Right atrium auricular region (tissue), 2 donors: Measurements from ENCODE around the gene GSTP1. TPM values are rescaled to one million over a fixed set of nuclear protein-coding genes. Genes with fewer than 3 reads are reported as not detected.
"Not testable (repeated sequence)": the region's sequence is repeated elsewhere in the genome, so short reads cannot be mapped to it uniquely, and the experiment has no call there.

Experiments used
- DNase-seq: peaks from one replicate; pipeline ENCODE4 v3.0.0-alpha.2; 2019; ENCODE audit warnings: low spot score
- H3K27ac ChIP-seq, 2 donors: fragments of 200-600 bp; sonication (generic); 1 replicate in 1 of 2; 2 replicates in 1 of 2; pipeline ENCODE4 v1.5.1; 2016 to 2019
- H3K27me3 ChIP-seq, 2 donors: fragments of 200-600 bp; sonication (generic); one replicate each; pipeline versions ENCODE4 v1.5.1 to v1.6.0; 2017 to 2019
- H3K36me3 ChIP-seq: fragments of 200-600 bp; sonication (generic); one replicate; pipeline ENCODE4 v1.5.1; 2016
- H3K4me1 ChIP-seq, 2 donors: fragments of 200-600 bp; sonication (generic); one replicate each; pipeline versions ENCODE4 v1.5.1 to v1.6.0; 2017 to 2019
- H3K4me3 ChIP-seq, 2 donors: fragments of 200-600 bp; sonication (generic); 1 replicate in 1 of 2; 2 replicates in 1 of 2; pipeline ENCODE4 v1.5.1; 2017 to 2019; ENCODE audit warnings: mild to moderate bottlenecking in 1 of 2, moderate library complexity in 1 of 2
- H3K9me3 ChIP-seq, 2 donors: fragments of 200-600 bp; sonication (generic); one replicate each; pipeline ENCODE4 v1.5.1; 2019
- CTCF ChIP-seq, 2 donors: fragments of 200-600 bp; sonication (generic); IDR thresholded peaks; one replicate each; pipeline ENCODE4 v1.5.1; 2019; ENCODE audit warnings: antibody characterized with exemption in 2 of 2
- total RNA-seq, 2 donors: library from RNA; depleted of rRNA; stranded (reverse); fragments of >200 nt; gene quantifications; one replicate each; pipeline ENCODE4 v1.1.0, GENCODE V29; 2016

The GSTP1 gene
- total RNA-seq, 2 donors from 2014 or later: 249 to 944 TPM

- no peak for DNase-seq
- TF ChIP-seq CTCF (IDR thresholded peaks at IDR 0.05): no peak
- Histone ChIP-seq H3K27ac (peak overlapping the region; percentile 52 to 73), H3K27me3 (no peaks in the 10 kb centered on the region), H3K4me3 (no peak overlapping the region), H3K36me3 (peaks cover 7% of the 10 kb centered on the region), H3K4me1 (peaks cover 0 to 36% of the 10 kb centered on the region in 2 donors), H3K9me3 (no peaks in the 10 kb centered on the region)
Measured at GRCh38 chr11:67617243-67617953, 33.8 kb downstream of the GSTP1 start.

GRCh38 chr11:67618901-67619659 is 35.5 kb downstream of the GSTP1 start:
- H3K27me3 ChIP-seq, H3K36me3 ChIP-seq, DNase-seq, H3K4me3 ChIP-seq, H3K27ac ChIP-seq, H3K9me3 ChIP-seq: not testable (repeated sequence)
- H3K4me1 ChIP-seq: peaks cover 0 to 29% of the 10 kb centered on the region in 2 donors

DNA sequence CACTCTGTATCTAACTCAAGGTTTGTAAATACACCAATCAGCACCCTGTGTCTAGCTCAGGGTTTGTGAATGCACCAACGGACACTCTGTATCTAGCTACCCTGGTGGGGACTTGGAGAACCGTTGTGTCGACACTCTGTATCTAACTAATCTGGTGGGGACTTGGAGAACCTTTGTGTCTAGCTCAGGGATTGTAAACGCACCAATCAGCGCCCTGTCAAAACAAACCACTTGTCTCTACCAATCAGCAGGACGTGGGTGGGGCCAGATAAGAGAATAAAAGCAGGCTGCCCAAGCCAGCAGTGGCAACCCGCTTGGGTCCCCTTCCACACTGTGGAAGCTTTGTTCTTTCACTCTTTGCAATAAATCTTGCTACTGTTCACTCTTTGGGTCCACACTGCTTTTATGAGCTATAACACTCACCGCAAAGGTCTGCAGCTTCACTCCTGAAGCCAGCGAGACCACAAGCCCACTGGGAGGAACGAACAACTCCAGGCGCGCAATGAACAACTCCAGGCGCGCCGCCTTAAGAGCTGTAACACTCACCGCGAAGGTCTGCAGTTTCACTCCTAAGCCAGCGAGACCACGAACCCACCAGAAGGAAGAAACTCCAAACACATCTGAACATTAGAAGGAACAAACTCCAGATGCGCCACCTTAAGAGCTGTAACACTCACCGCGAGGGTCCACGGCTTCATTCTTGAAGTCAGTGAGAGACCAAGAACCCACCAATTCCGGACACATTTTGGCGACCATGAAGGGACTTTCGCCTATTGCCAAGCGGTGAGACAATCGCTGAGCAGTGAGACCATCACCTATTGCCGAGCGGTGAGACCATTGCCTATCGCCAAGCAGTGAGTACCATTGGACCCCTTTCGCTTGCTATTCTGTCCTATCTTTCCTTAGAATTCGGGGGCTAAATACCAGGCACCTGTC is 36.3 kb downstream of the GSTP1 start:
- not testable (repeated sequence) for H3K27me3 ChIP-seq, H3K27ac ChIP-seq, DNase-seq, H3K4me3 ChIP-seq, H3K36me3 ChIP-seq, H3K9me3 ChIP-seq
- H3K4me1 ChIP-seq: peaks cover 0 to 20% of the 10 kb centered on the region in 2 donors

- H3K36me3 ChIP-seq, H3K9me3 ChIP-seq, H3K27ac ChIP-seq, H3K27me3 ChIP-seq, H3K4me3 ChIP-seq, DNase-seq: not testable (repeated sequence)
- H3K4me1 ChIP-seq: peaks cover 0 to 14% of the 10 kb centered on the region in 2 donors
Measured at GRCh38 chr11:67620621-67621020, 37.0 kb downstream of the GSTP1 start.

DNA sequence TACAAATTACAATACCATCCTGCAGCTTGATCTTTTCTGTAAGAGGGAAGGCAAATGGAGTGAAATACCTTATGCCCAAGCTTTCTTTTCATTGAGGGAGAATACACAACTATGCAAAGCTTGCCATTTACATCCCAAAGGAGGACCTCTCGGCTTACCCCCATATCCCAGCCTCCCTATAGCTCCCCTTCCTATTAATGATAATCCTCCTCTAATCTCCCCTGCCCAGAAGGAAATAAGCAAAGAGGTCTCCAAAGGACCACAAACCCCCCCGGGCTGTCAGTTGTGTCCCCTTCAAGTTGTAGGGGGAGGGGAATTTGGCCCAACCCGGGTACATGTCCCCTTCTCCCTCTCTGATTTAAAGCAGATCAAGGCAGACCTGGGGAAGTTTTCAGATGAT is 38.3 kb downstream of the GSTP1 start:
- H3K27me3 ChIP-seq, H3K4me1 ChIP-seq, H3K36me3 ChIP-seq, DNase-seq, H3K4me3 ChIP-seq, H3K9me3 ChIP-seq, H3K27ac ChIP-seq: not testable (repeated sequence)

GRCh38 chr11:67622905-67623304 is 39.3 kb downstream of the GSTP1 start:
- not testable (repeated sequence) for H3K4me1 ChIP-seq, H3K27ac ChIP-seq, DNase-seq, H3K4me3 ChIP-seq, H3K27me3 ChIP-seq, H3K36me3 ChIP-seq, H3K9me3 ChIP-seq

- not testable (repeated sequence) for H3K27me3 ChIP-seq
Measured at GRCh38 chr11:67623795-67624194, 40.2 kb downstream of the GSTP1 start.

DNA sequence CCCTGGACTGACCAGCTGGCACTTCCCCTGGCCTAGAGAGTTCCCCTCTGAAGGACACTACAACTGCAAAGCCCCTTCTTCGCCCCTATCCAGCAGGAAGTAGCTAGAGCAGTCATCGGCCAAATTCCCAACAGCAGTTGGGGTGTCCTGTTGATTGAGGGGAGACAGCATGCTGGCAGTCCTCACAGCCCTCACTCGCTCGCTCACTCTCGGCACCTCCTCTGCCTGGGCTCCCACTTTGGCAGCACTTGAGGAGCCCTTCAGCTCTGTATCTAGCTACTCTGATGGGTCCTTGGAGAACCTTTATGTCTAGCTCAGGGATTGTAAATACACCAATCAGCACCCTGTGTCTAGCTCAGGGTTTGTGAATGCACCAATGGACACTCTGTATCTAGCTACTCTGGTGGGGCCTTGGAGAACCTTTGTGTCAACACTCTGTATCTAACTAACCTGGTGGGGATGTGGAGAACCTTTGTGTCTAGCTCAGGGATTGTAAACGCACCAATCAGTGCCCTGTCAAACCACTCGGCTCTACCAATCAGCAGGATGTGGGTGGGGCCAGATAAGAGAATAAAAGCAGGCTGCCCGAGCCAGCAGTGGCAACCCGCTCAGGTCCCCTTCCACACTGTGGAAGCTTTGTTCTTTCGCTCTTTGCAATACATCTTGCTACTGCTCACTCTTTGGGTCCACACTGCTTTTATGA is 42.7 kb downstream of the GSTP1 start:
- H3K9me3 ChIP-seq, H3K36me3 ChIP-seq, H3K4me3 ChIP-seq, H3K27ac ChIP-seq, H3K27me3 ChIP-seq, DNase-seq: not testable (repeated sequence)
- peaks cover 0 to 31% of the 10 kb centered on the region in 2 donors for H3K4me1 ChIP-seq

More at GRCh38 chr11:67623795-67624194, 40.2 kb downstream of the GSTP1 start:
- H3K36me3 ChIP-seq, DNase-seq, H3K27ac ChIP-seq, H3K4me3 ChIP-seq, H3K9me3 ChIP-seq: not testable (repeated sequence)
- H3K4me1 ChIP-seq: peaks cover 0 to 14% of the 10 kb centered on the region in 2 donors
